Measurements from ENCODE around the gene CMTM7.

Gene CMTM7

GRCh38 chr3:32480604-32481003, 89.0 kb downstream of the CMTM7 start:
- TF ChIP-seq POLR2A (IDR thresholded peaks at IDR 0.05; ENCODE audit: low read depth, low read length) = no peak
- no peak for FAIRE-seq
- no peak for DNase-seq (ENCODE audit: insufficient read length, low spot score)

- DNase-seq (ENCODE audit: insufficient read length, low spot score) (no peak), FAIRE-seq (no peak)
- no peak for TF ChIP-seq POLR2A (IDR thresholded peaks at IDR 0.05; ENCODE audit: low read depth, low read length)
Measured at GRCh38 chr3:32481791-32482631, 90.4 kb downstream of the CMTM7 start.

- DNase-seq (ENCODE audit: insufficient read length, low spot score) = no peak
- no peak for TF ChIP-seq POLR2A (IDR thresholded peaks at IDR 0.05; ENCODE audit: low read depth, low read length)
- FAIRE-seq = no peak
Measured at GRCh38 chr3:32482693-32483092, 91.0 kb downstream of the CMTM7 start.

- no peak for TF ChIP-seq POLR2A (IDR thresholded peaks at IDR 0.05; ENCODE audit: low read depth, low read length)
- FAIRE-seq (no peak), DNase-seq (ENCODE audit: insufficient read length, low spot score) (no peak)
Measured at GRCh38 chr3:32483772-32484171, 92.1 kb downstream of the CMTM7 start.

- no peak for FAIRE-seq
- DNase-seq (ENCODE audit: insufficient read length, low spot score) = no peak
Measured at GRCh38 chr3:32484436-32484835, 92.8 kb downstream of the CMTM7 start.

GRCh38 chr3:32487781-32488473, 96.3 kb downstream of the CMTM7 start:
- FAIRE-seq (no peak), DNase-seq (ENCODE audit: insufficient read length, low spot score) (no peak)
- no peak for TF ChIP-seq POLR2A (IDR thresholded peaks at IDR 0.05; ENCODE audit: low read depth, low read length)

More at GRCh38 chr3:32484436-32484835, 92.8 kb downstream of the CMTM7 start:
- no peak for TF ChIP-seq POLR2A (IDR thresholded peaks at IDR 0.05; ENCODE audit: low read depth, low read length)

- FAIRE-seq (no peak), DNase-seq (ENCODE audit: insufficient read length, low spot score) (no peak)
- TF ChIP-seq POLR2A (IDR thresholded peaks at IDR 0.05; ENCODE audit: low read depth, low read length) = no peak
Measured at GRCh38 chr3:32488474-32489008, 96.9 kb downstream of the CMTM7 start.

- DNase-seq (ENCODE audit: insufficient read length, low spot score) (no peak), FAIRE-seq (peak; percentile 61)
- TF ChIP-seq POLR2A (IDR thresholded peaks at IDR 0.05; ENCODE audit: low read depth, low read length) = no peak
Measured at GRCh38 chr3:32492684-32493436, 101.2 kb downstream of the CMTM7 start.

GRCh38 chr3:32493437-32494414, 102.1 kb downstream of the CMTM7 start:
- FAIRE-seq (peak; percentile 94), DNase-seq (ENCODE audit: insufficient read length, low spot score) (no peak)
- TF ChIP-seq POLR2A (IDR thresholded peaks at IDR 0.05; ENCODE audit: low read depth, low read length) = no peak

GRCh38 chr3:32495085-32495484, 103.4 kb downstream of the CMTM7 start:
- DNase-seq (ENCODE audit: insufficient read length, low spot score) = no peak

GRCh38 chr3:32495609-32496008, 104.0 kb downstream of the CMTM7 start:
- DNase-seq (ENCODE audit: insufficient read length, low spot score) = no peak
- peak; percentile 67 for FAIRE-seq
- TF ChIP-seq POLR2A (IDR thresholded peaks at IDR 0.05; ENCODE audit: low read depth, low read length) = no peak

More at GRCh38 chr3:32495085-32495484, 103.4 kb downstream of the CMTM7 start:
- FAIRE-seq = no peak
- no peak for TF ChIP-seq POLR2A (IDR thresholded peaks at IDR 0.05; ENCODE audit: low read depth, low read length)

GRCh38 chr3:32498252-32498651, 106.6 kb downstream of the CMTM7 start:
- no peak for FAIRE-seq

GRCh38 chr3:32498992-32499391, 107.3 kb downstream of the CMTM7 start:
- DNase-seq (ENCODE audit: insufficient read length, low spot score) = no peak
- no peak for FAIRE-seq
- TF ChIP-seq POLR2A (IDR thresholded peaks at IDR 0.05; ENCODE audit: low read depth, low read length) = no peak

More at GRCh38 chr3:32498252-32498651, 106.6 kb downstream of the CMTM7 start:
- TF ChIP-seq POLR2A (IDR thresholded peaks at IDR 0.05; ENCODE audit: low read depth, low read length) = no peak
- DNase-seq (ENCODE audit: insufficient read length, low spot score) = no peak

Data from H54 (cell line).